Esophagus squamous epithelium (tissue), 4 donors: ENCODE results near the gene NAV2.

ENCODE experiments used
- CTCF ChIP-seq, 6 experiments: fragments of 450-650 bp in 4 of 6; fragments of 200-600 bp in 2 of 6; sonication (generic) in 2 of 6; IDR thresholded peaks; one replicate each; pipeline ENCODE4 v1.5.1; 2016 to 2019; ENCODE audit warnings: antibody characterized with exemption in 6 of 6, mild to moderate bottlenecking in 4 of 6, moderate library complexity in 4 of 6
- POLR2A ChIP-seq, 4 donors: fragments of 450-650 bp; IDR thresholded peaks; one replicate each; pipeline ENCODE4 v1.6.1; 2017; ENCODE audit warnings: antibody characterized with exemption in 4 of 4, mild to moderate bottlenecking in 4 of 4, moderate library complexity in 3 of 4

GRCh38 chr11:19994672-19995071 is 282.0 kb downstream of the NAV2 start:
- TF ChIP-seq CTCF (IDR thresholded peaks at IDR 0.05) (no peak), POLR2A (IDR thresholded peaks at IDR 0.05) (no peak)
